HCT116 (cell line): ENCODE data around the gene THRAP3. TPM values are rescaled to one million over a fixed set of nuclear protein-coding genes. Genes with fewer than 3 reads are reported as not detected.

Source experiments
- ATAC-seq: fragments of 200-7000 bp; cut with Tn5 transposase; 2 replicates; pipeline ENCODE4 v1.9.1; 2020; ENCODE audit warnings: mild to moderate bottlenecking, moderate library complexity
- BruUV-seq: library from RNA; stranded (reverse); fragments of 400-500 nt; replicated peaks from 2 replicates; lab custom pipeline; 2021; lab: Mats Ljungman, UMichigan
- CTCF ChIA-PET: fragments of 300-600 bp; sonication (Branson Sonifier 250); formaldehyde crosslinking; loops from one replicate; lab custom pipeline; 2021; ENCODE audit warnings: antibody characterized with exemption; lab: Charles Lee
- POLR2A ChIA-PET: fragments of 300-600, 350-600 bp; sonication (Branson Sonifier 250); formaldehyde crosslinking; loops from one replicate; lab custom pipeline; 2021; ENCODE audit warnings: antibody characterized with exemption; lab: Charles Lee
- RAD21 ChIA-PET, 2 experiments: fragments of 300-600 bp; sonication (Branson Sonifier 250); formaldehyde crosslinking; loops; one replicate each; lab custom pipeline; 2023; ENCODE audit warnings: low total read pairs in 2 of 2; ENCODE audit not compliant: uncharacterized antibody in 2 of 2, unreplicated experiment in 2 of 2, low non-redundant PET in 1 of 2; lab: Charles Lee
- DNase-seq: peaks from one replicate; pipeline ENCODE4 v3.0.0-alpha.2; 2010; ENCODE audit warnings: low read depth, low spot score
- H2AFZ ChIP-seq: fragments of 200-600 bp; shearing (Covaris generic), sonication (generic); 2 replicates; pipeline ENCODE4 v1.6.1; 2017; ENCODE audit warnings: low read depth, mixed run types, mixed read lengths, antibody characterized with exemption, low read length; ENCODE audit not compliant: poor library complexity, severe bottlenecking
- H3K27ac ChIP-seq: 2 replicates; pipeline ENCODE4 v1.5.1; 2012; ENCODE audit warnings: low read depth, low read length
- H3K27me3 ChIP-seq: fragments of 200-600 bp; sonication (generic); 2 replicates; pipeline ENCODE4 v1.6.1; 2016; ENCODE audit warnings: mixed run types, low read length, mixed read lengths; ENCODE audit not compliant: insufficient read depth
- H3K36me3 ChIP-seq, 2 experiments: fragments of 200-500 bp in 1 of 2; fragments of 200-600 bp in 1 of 2; sonication (Bioruptor generic) in 1 of 2; sonication (generic) in 1 of 2; 2 replicates each; pipeline versions ENCODE4 v1.5.1 to v1.6.1; 2014 to 2016; ENCODE audit warnings: low read length in 2 of 2, inconsistent platforms in 1 of 2, mixed read lengths in 1 of 2, mixed run types in 1 of 2; ENCODE audit not compliant: insufficient read depth in 2 of 2, control insufficient read depth in 1 of 2
- H3K4me1 ChIP-seq, 2 experiments: fragments of 200-600 bp in 1 of 2; sonication (generic) in 1 of 2; 2 replicates each; pipeline versions ENCODE4 v1.5.1 to v1.6.1; 2012 to 2017; ENCODE audit warnings: low read length in 2 of 2, inconsistent platforms in 1 of 2, mild to moderate bottlenecking in 1 of 2, mixed read lengths in 1 of 2, mixed run types in 1 of 2, moderate library complexity in 1 of 2; ENCODE audit not compliant: insufficient read depth in 2 of 2, control insufficient read depth in 1 of 2
- H3K4me2 ChIP-seq: fragments of 200-600 bp; sonication (generic); 2 replicates; pipeline ENCODE4 v1.6.1; 2017; ENCODE audit warnings: mixed run types, low read length, mixed read lengths
- H3K4me3 ChIP-seq, 2 experiments: fragments of 200-600 bp in 1 of 2; sonication (generic) in 1 of 2; replicated peaks in 1 of 2; 2 replicates each; pipeline ENCODE4 v1.5.1; 2011 to 2016; ENCODE audit warnings: low read length in 2 of 2, control low read depth in 1 of 2, low read depth in 1 of 2, mild to moderate bottlenecking in 1 of 2, mixed read lengths in 1 of 2, mixed run types in 1 of 2
- H3K79me2 ChIP-seq: fragments of 200-600 bp; sonication (generic); 2 replicates; pipeline ENCODE4 v1.6.1; 2017; ENCODE audit warnings: mild to moderate bottlenecking, mixed run types, low read length, moderate library complexity, mixed read lengths; ENCODE audit not compliant: insufficient read depth
- H3K9ac ChIP-seq: fragments of 200-600 bp; sonication (generic); 2 replicates; pipeline ENCODE4 v1.6.1; 2016; ENCODE audit warnings: low read length, mixed read lengths
- H3K9me2 ChIP-seq: fragments of 200-600 bp; sonication (generic), shearing (Covaris generic); 2 replicates; pipeline ENCODE4 v1.6.1; 2017; ENCODE audit warnings: mixed run types, mild to moderate bottlenecking, moderate library complexity; ENCODE audit not compliant: insufficient read depth
- H3K9me3 ChIP-seq, 2 experiments: fragments of 200-500 bp in 1 of 2; fragments of 200-600 bp in 1 of 2; sonication (Bioruptor generic) in 1 of 2; sonication (generic) in 1 of 2; 2 replicates each; pipeline ENCODE4 v1.6.1; 2014 to 2017; ENCODE audit warnings: low read length in 2 of 2, mixed read lengths in 2 of 2, inconsistent platforms in 1 of 2, low read depth in 1 of 2, mild to moderate bottlenecking in 1 of 2, mixed run types in 1 of 2, moderate library complexity in 1 of 2; ENCODE audit not compliant: control insufficient read depth in 1 of 2, insufficient read depth in 1 of 2
- H4K20me1 ChIP-seq: fragments of 200-600 bp; sonication (generic), shearing (Covaris generic); 2 replicates; pipeline ENCODE4 v1.6.1; 2017; ENCODE audit warnings: mixed run types, mild to moderate bottlenecking, moderate library complexity; ENCODE audit not compliant: insufficient read depth
- ATF3 ChIP-seq: IDR thresholded peaks from 2 replicates; pipeline ENCODE4 v1.6.1; 2012
- CBX3 ChIP-seq: IDR thresholded peaks from 2 replicates; pipeline ENCODE4 v1.6.1; 2012; ENCODE audit warnings: low read depth
- CEBPB ChIP-seq: IDR thresholded peaks from 2 replicates; pipeline ENCODE4 v1.6.1; 2012; ENCODE audit warnings: low read depth
- CTCF ChIP-seq, 3 experiments: fragments of 200-600 bp in 1 of 3; sonication (generic) in 1 of 3; IDR thresholded peaks in 2 of 3; conservative IDR thresholded peaks in 1 of 3; 2 replicates each; pipeline ENCODE4 v1.5.1; 2012 to 2017; ENCODE audit warnings: low read depth in 2 of 3, low read length in 2 of 3, antibody characterized with exemption in 1 of 3, borderline replicate concordance in 1 of 3, control low read depth in 1 of 3, mild to moderate bottlenecking in 1 of 3, mixed read lengths in 1 of 3, mixed run types in 1 of 3, moderate library complexity in 1 of 3; ENCODE audit not compliant: insufficient read depth in 1 of 3
- JUND ChIP-seq: IDR thresholded peaks from 2 replicates; pipeline ENCODE4 v1.6.1; 2012
- MAX ChIP-seq: IDR thresholded peaks from 2 replicates; pipeline ENCODE4 v1.6.1; 2012
- POLR2A ChIP-seq: IDR thresholded peaks from 2 replicates; pipeline ENCODE4 v1.7.0; 2011; ENCODE audit warnings: borderline replicate concordance; ENCODE audit not compliant: insufficient read depth, insufficient read length; ENCODE audit errors: extremely low read depth
- POLR2AphosphoS5 ChIP-seq: IDR thresholded peaks from 2 replicates; pipeline ENCODE4 v1.6.1; 2011; ENCODE audit warnings: mild to moderate bottlenecking, low read depth, low read length, moderate library complexity
- RAD21 ChIP-seq: IDR thresholded peaks from 2 replicates; pipeline ENCODE4 v1.6.1; 2012; ENCODE audit warnings: low read depth, mild to moderate bottlenecking
- SIN3A ChIP-seq: IDR thresholded peaks from 2 replicates; pipeline ENCODE4 v1.6.1; 2012; ENCODE audit warnings: low read depth
- SP1 ChIP-seq: IDR thresholded peaks from 2 replicates; pipeline ENCODE4 v1.6.1; 2012; ENCODE audit warnings: low read depth
- TCF7L2 ChIP-seq: IDR thresholded peaks from 2 replicates; pipeline ENCODE4 v1.7.0; 2011; ENCODE audit warnings: borderline replicate concordance, inconsistent platforms; ENCODE audit not compliant: insufficient read depth, insufficient read length; ENCODE audit errors: extremely low read depth
- YY1 ChIP-seq: IDR thresholded peaks from 2 replicates; pipeline ENCODE4 v1.6.1; 2011; ENCODE audit warnings: low read length, low read depth, moderate library complexity, mild to moderate bottlenecking; ENCODE audit not compliant: insufficient replicate concordance; ENCODE audit errors: extremely low read depth
- ZBTB33 ChIP-seq: IDR thresholded peaks from 2 replicates; pipeline ENCODE4 v1.6.1; 2011; ENCODE audit warnings: mild to moderate bottlenecking, low read length, moderate library complexity; ENCODE audit not compliant: insufficient replicate concordance; ENCODE audit errors: extremely low read depth
- ZFX ChIP-seq: fragments of 450-650 bp; IDR thresholded peaks from 2 replicates; pipeline ENCODE4 v1.6.1; 2017
- intact Hi-C: fragments of 100-400 bp; cut with micrococcal nuclease; formaldehyde crosslinking; loops from 2 replicates; pipeline ENCODE4 v1.10.0; 2022
- total RNA-seq: library from RNA; stranded (reverse); gene quantifications from one replicate; pipeline ENCODE4 v1.2.1, GENCODE V29; 2021; ENCODE audit not compliant: unreplicated experiment

Gene THRAP3
- total RNA-seq, 1 experiment from 2014 or later: 144 TPM

- Histone ChIP-seq H3K4me1 (no peaks in the 10 kb centered on the region), H2AFZ (no peak overlapping the region), H3K27me3 (no peaks in the 10 kb centered on the region), H3K79me2 (peaks cover 100% of the 10 kb centered on the region), H4K20me1 (peaks cover 15% of the 10 kb centered on the region; the same call in 1 of the 2 replicates), H3K4me2 (no peak overlapping the region), H3K4me3 (no peak overlapping the region), H3K9ac (no peak overlapping the region), H3K9me2 (no peaks in the 10 kb centered on the region), H3K9me3 (no peaks in the 10 kb centered on the region), H3K27ac (no peak overlapping the region), H3K36me3 (peaks cover 17 to 26% of the 10 kb centered on the region in 2 experiments; a peak in 3 of 4 replicates)
- ATAC-seq (no peak), DNase-seq (no peak)
- intact Hi-C loops: no loop called here
- POLR2A ChIA-PET: interaction anchor here (0.6 kb wide), 1 partner anchor 10 kb away, joined by 3 read pairs; no protein-coding TSS in a partner anchor
- CTCF ChIA-PET: no interaction called here
- RAD21 ChIA-PET: no interaction called here
- BruUV-seq: no TSS peak
- TF ChIP-seq JUND (no peak), POLR2AphosphoS5 (no peak), SP1 (no peak), POLR2A (no peak), CEBPB (no peak), TCF7L2 (no peak), CTCF (IDR thresholded peaks at IDR 0.05 in 2 of 3, conservative IDR thresholded peaks at IDR 0.05 in 1 of 3; ENCODE audit: borderline replicate concordance in 1 of 3, insufficient read depth in 1 of 3, low read depth in 2 of 3, low read length in 2 of 3) (no peak), ZBTB33 (no peak), ATF3 (no peak), SIN3A (no peak), YY1 (no peak), ZFX (no peak), CBX3 (no peak), RAD21 (no peak), MAX (no peak)
These were observed 8.2 kb downstream of the THRAP3 start for GRCh38 chr1:36232212-36233095.
